HCT116 (cell line): Measurements from ENCODE around the gene PAN3. TPM values are rescaled to one million over a fixed set of nuclear protein-coding genes. Genes with fewer than 3 reads are reported as not detected.

ENCODE experiments used
- ATAC-seq: fragments of 200-7000 bp; cut with Tn5 transposase; 2 replicates; pipeline ENCODE4 v1.9.1; 2020; ENCODE audit warnings: mild to moderate bottlenecking, moderate library complexity
- BruUV-seq: library from RNA; stranded (reverse); fragments of 400-500 nt; replicated peaks from 2 replicates; lab custom pipeline; 2021; lab: Mats Ljungman, UMichigan
- CTCF ChIA-PET: fragments of 300-600 bp; sonication (Branson Sonifier 250); formaldehyde crosslinking; loops from one replicate; lab custom pipeline; 2021; ENCODE audit warnings: antibody characterized with exemption; lab: Charles Lee
- POLR2A ChIA-PET: fragments of 300-600, 350-600 bp; sonication (Branson Sonifier 250); formaldehyde crosslinking; loops from one replicate; lab custom pipeline; 2021; ENCODE audit warnings: antibody characterized with exemption; lab: Charles Lee
- RAD21 ChIA-PET, 2 experiments: fragments of 300-600 bp; sonication (Branson Sonifier 250); formaldehyde crosslinking; loops; one replicate each; lab custom pipeline; 2023; ENCODE audit warnings: low total read pairs in 2 of 2; ENCODE audit not compliant: uncharacterized antibody in 2 of 2, unreplicated experiment in 2 of 2, low non-redundant PET in 1 of 2; lab: Charles Lee
- DNase-seq: peaks from one replicate; pipeline ENCODE4 v3.0.0-alpha.2; 2010; ENCODE audit warnings: low read depth, low spot score
- H2AFZ ChIP-seq: fragments of 200-600 bp; shearing (Covaris generic), sonication (generic); 2 replicates; pipeline ENCODE4 v1.6.1; 2017; ENCODE audit warnings: low read depth, mixed run types, mixed read lengths, antibody characterized with exemption, low read length; ENCODE audit not compliant: poor library complexity, severe bottlenecking
- H3K27ac ChIP-seq: 2 replicates; pipeline ENCODE4 v1.5.1; 2012; ENCODE audit warnings: low read depth, low read length
- H3K27me3 ChIP-seq: fragments of 200-600 bp; sonication (generic); 2 replicates; pipeline ENCODE4 v1.6.1; 2016; ENCODE audit warnings: mixed run types, low read length, mixed read lengths; ENCODE audit not compliant: insufficient read depth
- H3K36me3 ChIP-seq, 2 experiments: fragments of 200-500 bp in 1 of 2; fragments of 200-600 bp in 1 of 2; sonication (Bioruptor generic) in 1 of 2; sonication (generic) in 1 of 2; 2 replicates each; pipeline versions ENCODE4 v1.5.1 to v1.6.1; 2014 to 2016; ENCODE audit warnings: low read length in 2 of 2, inconsistent platforms in 1 of 2, mixed read lengths in 1 of 2, mixed run types in 1 of 2; ENCODE audit not compliant: insufficient read depth in 2 of 2, control insufficient read depth in 1 of 2
- H3K4me1 ChIP-seq, 2 experiments: fragments of 200-600 bp in 1 of 2; sonication (generic) in 1 of 2; 2 replicates each; pipeline versions ENCODE4 v1.5.1 to v1.6.1; 2012 to 2017; ENCODE audit warnings: low read length in 2 of 2, inconsistent platforms in 1 of 2, mild to moderate bottlenecking in 1 of 2, mixed read lengths in 1 of 2, mixed run types in 1 of 2, moderate library complexity in 1 of 2; ENCODE audit not compliant: insufficient read depth in 2 of 2, control insufficient read depth in 1 of 2
- H3K4me2 ChIP-seq: fragments of 200-600 bp; sonication (generic); 2 replicates; pipeline ENCODE4 v1.6.1; 2017; ENCODE audit warnings: mixed run types, low read length, mixed read lengths
- H3K4me3 ChIP-seq, 2 experiments: fragments of 200-600 bp in 1 of 2; sonication (generic) in 1 of 2; replicated peaks in 1 of 2; 2 replicates each; pipeline ENCODE4 v1.5.1; 2011 to 2016; ENCODE audit warnings: low read length in 2 of 2, control low read depth in 1 of 2, low read depth in 1 of 2, mild to moderate bottlenecking in 1 of 2, mixed read lengths in 1 of 2, mixed run types in 1 of 2
- H3K79me2 ChIP-seq: fragments of 200-600 bp; sonication (generic); 2 replicates; pipeline ENCODE4 v1.6.1; 2017; ENCODE audit warnings: mild to moderate bottlenecking, mixed run types, low read length, moderate library complexity, mixed read lengths; ENCODE audit not compliant: insufficient read depth
- H3K9ac ChIP-seq: fragments of 200-600 bp; sonication (generic); 2 replicates; pipeline ENCODE4 v1.6.1; 2016; ENCODE audit warnings: low read length, mixed read lengths
- H3K9me2 ChIP-seq: fragments of 200-600 bp; sonication (generic), shearing (Covaris generic); 2 replicates; pipeline ENCODE4 v1.6.1; 2017; ENCODE audit warnings: mixed run types, mild to moderate bottlenecking, moderate library complexity; ENCODE audit not compliant: insufficient read depth
- H3K9me3 ChIP-seq, 2 experiments: fragments of 200-500 bp in 1 of 2; fragments of 200-600 bp in 1 of 2; sonication (Bioruptor generic) in 1 of 2; sonication (generic) in 1 of 2; 2 replicates each; pipeline ENCODE4 v1.6.1; 2014 to 2017; ENCODE audit warnings: low read length in 2 of 2, mixed read lengths in 2 of 2, inconsistent platforms in 1 of 2, low read depth in 1 of 2, mild to moderate bottlenecking in 1 of 2, mixed run types in 1 of 2, moderate library complexity in 1 of 2; ENCODE audit not compliant: control insufficient read depth in 1 of 2, insufficient read depth in 1 of 2
- H4K20me1 ChIP-seq: fragments of 200-600 bp; sonication (generic), shearing (Covaris generic); 2 replicates; pipeline ENCODE4 v1.6.1; 2017; ENCODE audit warnings: mixed run types, mild to moderate bottlenecking, moderate library complexity; ENCODE audit not compliant: insufficient read depth
- CEBPB ChIP-seq: IDR thresholded peaks from 2 replicates; pipeline ENCODE4 v1.6.1; 2012; ENCODE audit warnings: low read depth
- EGR1 ChIP-seq: IDR thresholded peaks from 2 replicates; pipeline ENCODE4 v1.6.1; 2012; ENCODE audit warnings: low read depth
- ELF1 ChIP-seq: IDR thresholded peaks from 2 replicates; pipeline ENCODE4 v1.6.1; 2012; ENCODE audit warnings: low read depth, borderline replicate concordance
- EZH2 ChIP-seq: fragments of 200-600 bp; sonication (generic); IDR thresholded peaks from 2 replicates; pipeline ENCODE4 v1.6.1; 2017; ENCODE audit warnings: antibody characterized with exemption, mixed run types
- EZH2phosphoT487 ChIP-seq: fragments of 200-600 bp; IDR thresholded peaks from 2 replicates; pipeline ENCODE4 v1.6.1; 2018; ENCODE audit warnings: antibody characterized with exemption, borderline replicate concordance
- FOSL1 ChIP-seq: IDR thresholded peaks from 2 replicates; pipeline ENCODE4 v1.6.1; 2012; ENCODE audit warnings: low read depth
- POLR2AphosphoS5 ChIP-seq: IDR thresholded peaks from 2 replicates; pipeline ENCODE4 v1.6.1; 2011; ENCODE audit warnings: mild to moderate bottlenecking, low read depth, low read length, moderate library complexity
- TCF7L2 ChIP-seq: IDR thresholded peaks from 2 replicates; pipeline ENCODE4 v1.7.0; 2011; ENCODE audit warnings: borderline replicate concordance, inconsistent platforms; ENCODE audit not compliant: insufficient read depth, insufficient read length; ENCODE audit errors: extremely low read depth
- YY1 ChIP-seq: IDR thresholded peaks from 2 replicates; pipeline ENCODE4 v1.6.1; 2011; ENCODE audit warnings: low read length, low read depth, moderate library complexity, mild to moderate bottlenecking; ENCODE audit not compliant: insufficient replicate concordance; ENCODE audit errors: extremely low read depth
- ZNF274 ChIP-seq: fragments of 200-500 bp; sonication (Bioruptor generic); IDR thresholded peaks from 2 replicates; pipeline ENCODE4 v1.6.1; 2014; ENCODE audit warnings: mild to moderate bottlenecking, low read depth, low read length, inconsistent platforms
- intact Hi-C: fragments of 100-400 bp; cut with micrococcal nuclease; formaldehyde crosslinking; loops from 2 replicates; pipeline ENCODE4 v1.10.0; 2022
- total RNA-seq: library from RNA; stranded (reverse); gene quantifications from one replicate; pipeline ENCODE4 v1.2.1, GENCODE V29; 2021; ENCODE audit not compliant: unreplicated experiment
- TF ChIP-seq, protein P1 (sequence below): IDR thresholded peaks from 2 replicates; pipeline ENCODE4 v1.6.1; 2012; ENCODE audit warnings: low read depth
- TF ChIP-seq, protein P2 (sequence below): IDR thresholded peaks from 2 replicates; pipeline ENCODE4 v1.6.1; 2011; ENCODE audit warnings: mild to moderate bottlenecking, low read length, moderate library complexity; ENCODE audit not compliant: insufficient replicate concordance; ENCODE audit errors: extremely low read depth
- TF ChIP-seq, protein P3 (sequence below): IDR thresholded peaks from 2 replicates; pipeline ENCODE4 v1.6.1; 2012

PAN3 gene
- total RNA-seq, 1 experiment from 2014 or later = 30.1 TPM

DNA sequence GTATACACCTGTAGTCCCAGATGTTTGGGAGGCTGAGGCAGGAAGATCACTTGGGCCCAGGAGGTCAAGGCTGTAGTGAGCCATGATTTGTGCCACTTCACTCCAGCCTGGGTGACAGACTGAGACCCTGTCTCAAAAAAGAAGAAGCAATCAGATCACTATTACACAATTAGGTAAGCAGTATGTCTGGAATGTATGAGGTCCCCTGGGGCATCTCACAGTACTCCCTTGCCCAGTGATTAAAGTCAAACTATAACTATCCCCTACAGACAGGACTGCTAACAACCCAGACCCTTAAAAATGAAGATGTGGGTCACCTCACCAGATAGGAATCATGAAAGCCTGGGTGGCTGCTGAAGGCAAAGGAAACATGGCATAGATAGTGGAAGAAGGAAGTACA is 9.4 kb upstream of the PAN3 start:
- CTCF ChIA-PET = no interaction called here
- DNase-seq = no peak
- Histone ChIP-seq H2AFZ (no peak overlapping the region), H3K4me1 (peaks cover 8 to 13% of the 10 kb centered on the region in 2 experiments), H3K9me2 (no peaks in the 10 kb centered on the region), H3K79me2 (no peaks in the 10 kb centered on the region), H3K4me2 (no peak overlapping the region), H3K27me3 (no peaks in the 10 kb centered on the region), H3K27ac (no peak overlapping the region), H3K4me3 (no peak overlapping the region), H3K36me3 (no peaks in the 10 kb centered on the region)
- no TSS peak for BruUV-seq
- POLR2A ChIA-PET = no interaction called here
- intact Hi-C loops = no loop called here
- no peak for ATAC-seq
- TF ChIP-seq EGR1 (no peak), EZH2 (no peak)
- TF ChIP-seq, all 23 proteins: peak for 0
- H3K9ac ChIP-seq = no peak overlapping the region
- H4K20me1 ChIP-seq = no peaks in the 10 kb centered on the region
- RAD21 ChIA-PET = no interaction called here
- H3K9me3 ChIP-seq = no peaks in the 10 kb centered on the region

DNA sequence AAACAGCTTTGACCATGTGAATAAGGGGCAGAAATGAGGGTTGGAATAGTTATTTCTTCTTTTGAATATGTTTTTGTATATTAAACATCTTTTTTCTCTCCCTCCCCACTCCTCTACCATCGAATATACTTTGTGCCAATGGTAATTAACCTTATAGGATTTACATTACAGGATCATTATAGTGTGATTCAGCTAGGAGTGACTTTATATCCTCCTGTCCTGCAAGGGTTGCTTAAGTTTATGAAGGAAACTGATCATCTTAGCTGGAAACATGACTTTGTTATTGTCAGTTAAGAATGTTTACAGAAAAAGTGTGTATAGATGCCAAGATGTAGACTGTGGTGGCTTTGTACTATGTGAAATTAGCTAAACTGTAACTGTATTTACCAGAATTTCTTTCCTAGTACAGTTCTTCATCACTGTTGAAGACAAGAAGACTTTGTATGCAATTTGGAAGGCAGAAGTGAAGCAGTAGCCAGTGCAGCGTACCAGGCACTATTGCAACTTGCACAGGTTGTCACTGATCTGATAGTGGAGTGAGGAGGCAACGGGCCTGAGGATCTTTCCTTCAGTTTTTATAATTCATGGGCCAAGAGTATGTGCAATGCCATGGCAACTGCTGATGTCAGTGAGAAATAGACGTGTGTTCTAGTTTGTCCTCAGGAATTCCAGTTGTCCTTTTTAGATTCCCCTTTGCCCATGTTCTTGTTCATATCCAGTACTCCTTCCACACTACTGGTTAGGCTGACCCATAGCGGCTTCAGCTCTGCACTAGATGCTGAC is 8.2 kb upstream of the PAN3 start:
- Histone ChIP-seq H3K9me3 (no peaks in the 10 kb centered on the region), H3K4me2 (no peak overlapping the region), H3K4me1 (peaks cover 8 to 13% of the 10 kb centered on the region in 2 experiments), H3K27ac (no peak overlapping the region), H3K79me2 (no peaks in the 10 kb centered on the region), H3K4me3 (no peak overlapping the region), H3K27me3 (no peaks in the 10 kb centered on the region), H2AFZ (no peak overlapping the region), H3K36me3 (no peaks in the 10 kb centered on the region), H4K20me1 (no peaks in the 10 kb centered on the region), H3K9ac (no peak overlapping the region), H3K9me2 (no peaks in the 10 kb centered on the region)
- RAD21 ChIA-PET = no interaction called here
- BruUV-seq = no TSS peak
- intact Hi-C loops = no loop called here
- POLR2A ChIA-PET = no interaction called here
- DNase-seq (no peak), ATAC-seq (no peak)
- CTCF ChIA-PET = no interaction called here
- TF ChIP-seq POLR2AphosphoS5 (no peak), ELF1 (no peak), TCF7L2 (no peak), YY1 (no peak), FOSL1 (no peak), EGR1 (no peak), CEBPB (no peak), ZNF274 (no peak), EZH2phosphoT487 (no peak)
- TF ChIP-seq, protein P1, sequence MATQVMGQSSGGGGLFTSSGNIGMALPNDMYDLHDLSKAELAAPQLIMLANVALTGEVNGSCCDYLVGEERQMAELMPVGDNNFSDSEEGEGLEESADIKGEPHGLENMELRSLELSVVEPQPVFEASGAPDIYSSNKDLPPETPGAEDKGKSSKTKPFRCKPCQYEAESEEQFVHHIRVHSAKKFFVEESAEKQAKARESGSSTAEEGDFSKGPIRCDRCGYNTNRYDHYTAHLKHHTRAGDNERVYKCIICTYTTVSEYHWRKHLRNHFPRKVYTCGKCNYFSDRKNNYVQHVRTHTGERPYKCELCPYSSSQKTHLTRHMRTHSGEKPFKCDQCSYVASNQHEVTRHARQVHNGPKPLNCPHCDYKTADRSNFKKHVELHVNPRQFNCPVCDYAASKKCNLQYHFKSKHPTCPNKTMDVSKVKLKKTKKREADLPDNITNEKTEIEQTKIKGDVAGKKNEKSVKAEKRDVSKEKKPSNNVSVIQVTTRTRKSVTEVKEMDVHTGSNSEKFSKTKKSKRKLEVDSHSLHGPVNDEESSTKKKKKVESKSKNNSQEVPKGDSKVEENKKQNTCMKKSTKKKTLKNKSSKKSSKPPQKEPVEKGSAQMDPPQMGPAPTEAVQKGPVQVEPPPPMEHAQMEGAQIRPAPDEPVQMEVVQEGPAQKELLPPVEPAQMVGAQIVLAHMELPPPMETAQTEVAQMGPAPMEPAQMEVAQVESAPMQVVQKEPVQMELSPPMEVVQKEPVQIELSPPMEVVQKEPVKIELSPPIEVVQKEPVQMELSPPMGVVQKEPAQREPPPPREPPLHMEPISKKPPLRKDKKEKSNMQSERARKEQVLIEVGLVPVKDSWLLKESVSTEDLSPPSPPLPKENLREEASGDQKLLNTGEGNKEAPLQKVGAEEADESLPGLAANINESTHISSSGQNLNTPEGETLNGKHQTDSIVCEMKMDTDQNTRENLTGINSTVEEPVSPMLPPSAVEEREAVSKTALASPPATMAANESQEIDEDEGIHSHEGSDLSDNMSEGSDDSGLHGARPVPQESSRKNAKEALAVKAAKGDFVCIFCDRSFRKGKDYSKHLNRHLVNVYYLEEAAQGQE = no peak
- TF ChIP-seq, protein P2, sequence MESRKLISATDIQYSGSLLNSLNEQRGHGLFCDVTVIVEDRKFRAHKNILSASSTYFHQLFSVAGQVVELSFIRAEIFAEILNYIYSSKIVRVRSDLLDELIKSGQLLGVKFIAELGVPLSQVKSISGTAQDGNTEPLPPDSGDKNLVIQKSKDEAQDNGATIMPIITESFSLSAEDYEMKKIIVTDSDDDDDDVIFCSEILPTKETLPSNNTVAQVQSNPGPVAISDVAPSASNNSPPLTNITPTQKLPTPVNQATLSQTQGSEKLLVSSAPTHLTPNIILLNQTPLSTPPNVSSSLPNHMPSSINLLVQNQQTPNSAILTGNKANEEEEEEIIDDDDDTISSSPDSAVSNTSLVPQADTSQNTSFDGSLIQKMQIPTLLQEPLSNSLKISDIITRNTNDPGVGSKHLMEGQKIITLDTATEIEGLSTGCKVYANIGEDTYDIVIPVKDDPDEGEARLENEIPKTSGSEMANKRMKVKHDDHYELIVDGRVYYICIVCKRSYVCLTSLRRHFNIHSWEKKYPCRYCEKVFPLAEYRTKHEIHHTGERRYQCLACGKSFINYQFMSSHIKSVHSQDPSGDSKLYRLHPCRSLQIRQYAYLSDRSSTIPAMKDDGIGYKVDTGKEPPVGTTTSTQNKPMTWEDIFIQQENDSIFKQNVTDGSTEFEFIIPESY = no peak
- TF ChIP-seq, protein P3, sequence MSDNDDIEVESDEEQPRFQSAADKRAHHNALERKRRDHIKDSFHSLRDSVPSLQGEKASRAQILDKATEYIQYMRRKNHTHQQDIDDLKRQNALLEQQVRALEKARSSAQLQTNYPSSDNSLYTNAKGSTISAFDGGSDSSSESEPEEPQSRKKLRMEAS = no peak
